Measurements from ENCODE around the gene RNASE12. TPM values are rescaled to one million over a fixed set of nuclear protein-coding genes. Genes with fewer than 3 reads are reported as not detected.

Gene RNASE12
- total and polyA plus RNA-seq, 8 donors: not detected

DNA sequence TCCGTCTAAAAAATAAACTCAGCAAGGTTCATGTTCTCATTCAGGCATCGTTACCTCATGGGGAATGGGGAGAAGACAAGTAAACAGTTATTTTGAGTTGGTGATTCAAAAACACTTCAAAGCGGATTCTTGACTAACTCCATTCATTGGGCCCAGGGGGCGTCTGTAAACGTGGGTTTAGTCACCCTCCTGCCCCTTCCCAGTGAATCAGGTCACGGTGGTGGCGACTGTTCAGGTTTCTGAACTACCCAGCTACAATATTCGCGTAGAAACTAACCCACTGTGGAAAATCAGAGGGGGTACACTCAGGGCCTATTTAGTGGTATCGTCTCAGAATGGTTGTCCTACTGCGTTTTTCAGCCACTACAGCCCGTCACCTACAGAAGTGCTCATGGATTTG lies 35.1 kb upstream of the RNASE12 start:
- 24 to 34% (median 27%) methylated on average over 12 of the region's 12 CpGs for WGBS, 5 donors
- no peaks in the 10 kb centered on the region for H3K36me3 ChIP-seq
- TF ChIP-seq, protein P1, sequence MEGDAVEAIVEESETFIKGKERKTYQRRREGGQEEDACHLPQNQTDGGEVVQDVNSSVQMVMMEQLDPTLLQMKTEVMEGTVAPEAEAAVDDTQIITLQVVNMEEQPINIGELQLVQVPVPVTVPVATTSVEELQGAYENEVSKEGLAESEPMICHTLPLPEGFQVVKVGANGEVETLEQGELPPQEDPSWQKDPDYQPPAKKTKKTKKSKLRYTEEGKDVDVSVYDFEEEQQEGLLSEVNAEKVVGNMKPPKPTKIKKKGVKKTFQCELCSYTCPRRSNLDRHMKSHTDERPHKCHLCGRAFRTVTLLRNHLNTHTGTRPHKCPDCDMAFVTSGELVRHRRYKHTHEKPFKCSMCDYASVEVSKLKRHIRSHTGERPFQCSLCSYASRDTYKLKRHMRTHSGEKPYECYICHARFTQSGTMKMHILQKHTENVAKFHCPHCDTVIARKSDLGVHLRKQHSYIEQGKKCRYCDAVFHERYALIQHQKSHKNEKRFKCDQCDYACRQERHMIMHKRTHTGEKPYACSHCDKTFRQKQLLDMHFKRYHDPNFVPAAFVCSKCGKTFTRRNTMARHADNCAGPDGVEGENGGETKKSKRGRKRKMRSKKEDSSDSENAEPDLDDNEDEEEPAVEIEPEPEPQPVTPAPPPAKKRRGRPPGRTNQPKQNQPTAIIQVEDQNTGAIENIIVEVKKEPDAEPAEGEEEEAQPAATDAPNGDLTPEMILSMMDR (IDR thresholded peaks at IDR 0.05): no peak
- TF ChIP-seq POLR2AphosphoS5 (IDR thresholded peaks at IDR 0.05) (no peak), POLR2A (IDR thresholded peaks at IDR 0.05) (no peak), EP300 (IDR thresholded peaks at IDR 0.05) (no peak)

DNA sequence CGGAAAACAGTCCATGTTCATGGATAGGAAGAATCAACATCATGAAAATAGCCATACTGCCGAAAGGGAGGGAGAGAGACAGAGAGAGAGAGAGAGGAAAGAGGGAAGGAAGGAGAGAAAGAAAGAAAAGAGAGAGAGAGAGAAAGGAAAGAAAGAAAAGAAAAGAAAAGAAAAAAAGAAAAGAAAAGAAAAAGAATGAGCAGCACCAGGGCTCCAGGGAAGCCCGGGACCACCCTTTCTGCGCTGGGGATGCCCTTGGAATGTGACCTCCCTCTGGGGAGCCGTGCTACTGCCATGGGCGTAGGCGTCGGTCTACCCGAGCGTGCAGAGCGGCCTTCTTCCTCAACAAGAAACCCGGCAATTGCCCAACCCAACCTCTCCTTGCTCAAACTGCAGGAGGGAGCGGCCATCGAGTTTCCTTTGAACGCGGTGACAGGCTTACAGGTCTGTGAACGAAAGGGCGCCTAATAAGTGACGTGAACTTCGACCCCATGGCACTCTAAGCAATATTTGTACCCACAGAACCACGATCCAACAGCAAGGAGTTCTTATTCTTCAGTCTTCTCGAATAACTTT lies 33.4 kb upstream of the RNASE12 start:
- Histone ChIP-seq H3K36me3 (no peaks in the 10 kb centered on the region), H3K4me3 (peak overlapping the region; percentile 11 to 31 (median 18)), H3K27me3 (peaks cover 0 to 33% (median 4%) of the 10 kb centered on the region in 3 donors), H3K27ac (peak overlapping the region in 4 of 5 donors; percentile 6 to 47 (median 27)), H3K9me3 (no peaks in the 10 kb centered on the region), H3K4me1 (peaks cover 0 to 55% (median 39%) of the 10 kb centered on the region in 4 donors)
- WGBS, 5 donors: 5 to 8% (median 6%) methylated on average over 22 of the region's 22 CpGs
- TF ChIP-seq POLR2AphosphoS5 (IDR thresholded peaks at IDR 0.05): peak in 1 of 3 donors; percentile 8
- no peak for TF ChIP-seq POLR2A (IDR thresholded peaks at IDR 0.05)
- TF ChIP-seq, protein P1 (IDR thresholded peaks at IDR 0.05): no peak
- no peak for TF ChIP-seq EP300 (IDR thresholded peaks at IDR 0.05)
- peak; percentile 75 to 87 for DNase-seq
- intact Hi-C loops (cut with DNase I; ENCODE audit: low total_unique reads): no loop called here

More for the DNA sequence above, 35.1 kb upstream of the RNASE12 start:
- no peaks in the 10 kb centered on the region for H3K9me3 ChIP-seq
- intact Hi-C loops (cut with DNase I; ENCODE audit: low total_unique reads): no loop called here
- peaks cover 3 to 58% (median 43%) of the 10 kb centered on the region in 4 donors for H3K4me1 ChIP-seq
- H3K27ac ChIP-seq: no peak overlapping the region
- DNase-seq: no peak
- H3K4me3 ChIP-seq: peak overlapping the region in 3 of 4 donors; percentile 5 to 31 (median 24)
- H3K27me3 ChIP-seq: peaks cover 0 to 33% (median 4%) of the 10 kb centered on the region in 3 donors

DNA sequence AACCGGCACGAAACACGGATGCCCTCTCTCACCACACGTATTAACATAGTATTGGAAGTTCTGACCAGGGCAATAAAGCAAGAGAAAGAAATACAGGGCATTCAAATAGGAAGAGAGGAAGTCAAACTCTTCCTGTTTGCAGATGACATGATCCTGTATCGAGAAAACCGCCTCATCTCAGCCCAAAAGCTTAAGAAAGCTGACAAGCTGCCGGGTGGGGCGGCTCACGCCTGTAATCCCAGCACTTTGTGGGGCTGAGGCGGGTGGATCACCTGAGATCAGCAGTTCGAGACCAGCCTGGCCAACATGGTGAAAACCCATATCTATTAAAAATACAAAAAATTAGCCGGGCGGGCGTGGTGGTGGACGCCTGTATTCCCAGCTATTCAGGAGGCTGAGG lies 32.6 kb upstream of the RNASE12 start:
- no peak for DNase-seq
- H3K4me1 ChIP-seq: peaks cover 0 to 55% (median 39%) of the 10 kb centered on the region in 4 donors
- H3K36me3 ChIP-seq: no peaks in the 10 kb centered on the region
- no peak for TF ChIP-seq POLR2A (IDR thresholded peaks at IDR 0.05)
- TF ChIP-seq, protein P1 (IDR thresholded peaks at IDR 0.05): no peak
- TF ChIP-seq POLR2AphosphoS5 (IDR thresholded peaks at IDR 0.05): no peak
- no peak for TF ChIP-seq EP300 (IDR thresholded peaks at IDR 0.05)
- H3K27me3 ChIP-seq: peaks cover 0 to 33% (median 4%) of the 10 kb centered on the region in 3 donors
- H3K9me3 ChIP-seq: no peaks in the 10 kb centered on the region
- 59 to 73% (median 65%) methylated on average over 15 of the region's 15 CpGs for WGBS, 5 donors
- intact Hi-C loops (cut with DNase I; ENCODE audit: low total_unique reads): no loop called here
- H3K4me3 ChIP-seq: no peak overlapping the region
- H3K27ac ChIP-seq: no peak overlapping the region

DNA sequence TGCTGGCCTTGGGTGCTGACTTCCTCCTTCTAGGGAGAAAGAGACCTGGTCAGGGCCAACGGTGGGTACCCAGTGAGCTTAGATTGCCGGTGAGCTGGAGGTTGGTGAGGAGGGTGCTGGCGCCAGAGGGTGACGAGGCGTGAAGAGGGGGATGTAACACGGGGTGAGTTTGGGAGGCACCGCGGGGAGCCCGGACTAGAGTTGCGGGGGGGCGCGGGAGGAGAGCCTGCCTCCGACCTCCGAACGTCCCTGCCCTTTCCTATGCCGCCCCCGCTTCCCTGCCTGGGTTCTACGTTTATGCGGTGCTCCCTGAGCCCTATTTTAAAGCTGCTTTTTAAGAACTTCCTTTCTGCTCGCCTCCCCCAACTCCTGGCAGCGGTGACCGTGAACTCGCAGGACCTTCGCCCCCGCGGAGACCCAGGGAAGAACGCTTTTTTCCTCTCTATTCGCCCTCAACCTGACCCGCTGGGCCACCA lies 31.7 kb upstream of the RNASE12 start:
- TF ChIP-seq EP300 (IDR thresholded peaks at IDR 0.05): no peak
- no peak for TF ChIP-seq POLR2A (IDR thresholded peaks at IDR 0.05)
- no peak for TF ChIP-seq POLR2AphosphoS5 (IDR thresholded peaks at IDR 0.05)
- TF ChIP-seq, protein P1 (IDR thresholded peaks at IDR 0.05): no peak
- H3K27ac ChIP-seq: no peak overlapping the region
- no peaks in the 10 kb centered on the region for H3K9me3 ChIP-seq
- H3K27me3 ChIP-seq: peaks cover 0 to 25% (median 4%) of the 10 kb centered on the region in 3 donors
- intact Hi-C loops (cut with DNase I; ENCODE audit: low total_unique reads): no loop called here
- H3K36me3 ChIP-seq: no peaks in the 10 kb centered on the region
- peak overlapping the region in 1 of 4 donors; percentile 4 for H3K4me3 ChIP-seq
- WGBS, 5 donors: 39 to 51% (median 44%) methylated on average over 29 of the region's 29 CpGs
- no peak for DNase-seq
- H3K4me1 ChIP-seq: peaks cover 0 to 59% (median 39%) of the 10 kb centered on the region in 4 donors

Measured in stomach (tissue), 9 donors.